Testis (tissue), 3 donors: ENCODE data around the gene CNFN. TPM values are rescaled to one million over a fixed set of nuclear protein-coding genes. Genes with fewer than 3 reads are reported as not detected.

ENCODE experiments used
- DNase-seq: peaks from one replicate; pipeline ENCODE4 v3.0.0-alpha.2; 2019
- H3K27ac ChIP-seq, 2 donors: fragments of 200-600 bp; sonication (generic); one replicate each; pipeline ENCODE4 v1.5.1; 2019
- H3K27me3 ChIP-seq: fragments of 200-600 bp; sonication (generic); one replicate; pipeline ENCODE4 v1.5.1; 2019
- H3K36me3 ChIP-seq: fragments of 200-600 bp; sonication (generic); one replicate; pipeline ENCODE4 v1.5.1; 2017; ENCODE audit warnings: low read depth; ENCODE audit errors: missing control alignments
- H3K4me1 ChIP-seq: fragments of 200-600 bp; sonication (generic); one replicate; pipeline ENCODE4 v1.5.1; 2019
- H3K4me3 ChIP-seq, 2 donors: fragments of 200-600 bp; sonication (generic); one replicate each; pipeline ENCODE4 v1.5.1; 2017 to 2019
- H3K9me3 ChIP-seq: fragments of 200-600 bp; sonication (generic); one replicate; pipeline ENCODE4 v1.5.1; 2017
- POLR2A ChIP-seq: fragments of 450-650 bp; IDR thresholded peaks from one replicate; pipeline ENCODE4 v1.6.1; 2017; ENCODE audit warnings: antibody characterized with exemption, mild to moderate bottlenecking, moderate library complexity
- WGBS, 2 donors: methylation state at CpG; one replicate each; pipeline ENCODE4 v1.1.5; 2018; 5-methylcytosine and 5-hydroxymethylcytosine counted together
- intact Hi-C: fragments of 100-400 bp; cut with DNase I; formaldehyde crosslinking; loops from one replicate; pipeline ENCODE4 v1.15.1; 2023; ENCODE audit warnings: low total_unique reads
- polyA plus RNA-seq: library from polyadenylated mRNA; stranded (reverse); fragments of 350-450 nt; fragmentation: Illumina TruSeq; extraction: RNeasy Lipid Tissue Mini Kit (QIAGEN cat#74804); gene quantifications from one replicate; pipeline ENCODE4 v1.2.3, GENCODE V29; 2014; ENCODE audit warnings: low read depth, low replicate concordance; ENCODE audit not compliant: insufficient read depth
- total RNA-seq, 2 donors: library from RNA; depleted of rRNA; stranded (reverse); fragments of >200 nt; gene quantifications; one replicate each; pipeline ENCODE4 v1.2.3, GENCODE V29; 2016
- TF ChIP-seq, protein P1 (sequence below), 3 experiments: fragments of 450-650 bp in 2 of 3; fragments of 200-600 bp in 1 of 3; sonication (generic) in 1 of 3; IDR thresholded peaks; one replicate each; pipeline ENCODE4 v1.5.1; 2016 to 2019; ENCODE audit warnings: antibody characterized with exemption in 3 of 3, mild to moderate bottlenecking in 2 of 3, moderate library complexity in 1 of 3

CNFN gene
- total and polyA plus RNA-seq, 3 donors from 2014 or later = 1.9 to 5.0 (median 2.2) TPM

DNA sequence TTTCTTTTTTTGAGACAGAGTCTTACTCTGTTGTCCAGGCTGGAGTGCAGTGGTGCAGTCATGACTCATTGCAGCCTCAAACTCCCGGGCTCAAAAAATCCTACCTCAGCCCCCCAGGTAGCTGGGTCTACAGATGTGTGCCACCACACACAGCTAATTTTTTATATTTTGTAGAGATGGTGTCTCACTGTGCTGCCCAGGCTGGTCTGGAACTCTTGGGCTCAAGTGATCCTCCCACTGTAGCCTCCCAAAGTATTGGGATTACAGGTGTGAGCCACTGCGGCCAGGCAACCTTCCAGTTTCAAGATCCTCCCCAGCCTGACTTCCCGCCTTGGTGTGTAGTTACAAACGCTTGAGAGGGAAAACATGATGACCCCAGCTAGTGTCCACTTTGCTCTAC is 22.2 kb downstream of the CNFN start:
- Histone ChIP-seq H3K36me3 (no peaks in the 10 kb centered on the region), H3K4me1 (no peaks in the 10 kb centered on the region), H3K27me3 (no peaks in the 10 kb centered on the region), H3K4me3 (no peak overlapping the region), H3K27ac (no peak overlapping the region), H3K9me3 (no peaks in the 10 kb centered on the region)
- no peak for DNase-seq
- WGBS, 2 donors = 85 to 92% methylated on average over 4 of the region's 4 CpGs
- intact Hi-C loops = no loop called here
- TF ChIP-seq, protein P1, sequence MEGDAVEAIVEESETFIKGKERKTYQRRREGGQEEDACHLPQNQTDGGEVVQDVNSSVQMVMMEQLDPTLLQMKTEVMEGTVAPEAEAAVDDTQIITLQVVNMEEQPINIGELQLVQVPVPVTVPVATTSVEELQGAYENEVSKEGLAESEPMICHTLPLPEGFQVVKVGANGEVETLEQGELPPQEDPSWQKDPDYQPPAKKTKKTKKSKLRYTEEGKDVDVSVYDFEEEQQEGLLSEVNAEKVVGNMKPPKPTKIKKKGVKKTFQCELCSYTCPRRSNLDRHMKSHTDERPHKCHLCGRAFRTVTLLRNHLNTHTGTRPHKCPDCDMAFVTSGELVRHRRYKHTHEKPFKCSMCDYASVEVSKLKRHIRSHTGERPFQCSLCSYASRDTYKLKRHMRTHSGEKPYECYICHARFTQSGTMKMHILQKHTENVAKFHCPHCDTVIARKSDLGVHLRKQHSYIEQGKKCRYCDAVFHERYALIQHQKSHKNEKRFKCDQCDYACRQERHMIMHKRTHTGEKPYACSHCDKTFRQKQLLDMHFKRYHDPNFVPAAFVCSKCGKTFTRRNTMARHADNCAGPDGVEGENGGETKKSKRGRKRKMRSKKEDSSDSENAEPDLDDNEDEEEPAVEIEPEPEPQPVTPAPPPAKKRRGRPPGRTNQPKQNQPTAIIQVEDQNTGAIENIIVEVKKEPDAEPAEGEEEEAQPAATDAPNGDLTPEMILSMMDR (IDR thresholded peaks at IDR 0.05) = no peak
- no peak for TF ChIP-seq POLR2A

DNA sequence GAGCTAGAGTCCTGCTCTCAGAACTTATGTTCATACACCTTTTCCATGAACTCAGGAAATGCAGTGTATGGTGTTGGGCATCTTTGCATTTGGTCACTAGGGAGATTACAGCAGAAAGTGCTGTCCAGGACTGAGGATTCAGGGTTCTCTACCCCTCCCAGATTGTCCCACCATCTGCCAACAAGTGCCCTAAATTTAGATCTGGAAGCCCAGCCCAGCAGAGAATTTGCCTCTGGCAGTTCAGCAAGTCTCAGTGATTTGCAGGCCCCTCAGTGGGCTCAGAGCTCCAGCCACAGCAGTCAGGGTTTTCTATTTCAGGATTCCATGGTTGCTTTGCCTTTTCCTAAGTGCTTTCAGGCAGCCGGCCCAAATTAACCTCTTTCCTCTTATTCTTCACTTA is 23.4 kb downstream of the CNFN start:
- H3K4me3 ChIP-seq = no peak overlapping the region
- TF ChIP-seq, protein P1 (IDR thresholded peaks at IDR 0.05) = no peak
- no peak for TF ChIP-seq POLR2A
- H3K4me1 ChIP-seq = no peaks in the 10 kb centered on the region
- no peaks in the 10 kb centered on the region for H3K27me3 ChIP-seq
- no peaks in the 10 kb centered on the region for H3K9me3 ChIP-seq
- WGBS, 2 donors = 78 to 83% methylated on average over 1 of the region's 1 CpG
- no peak for DNase-seq
- H3K27ac ChIP-seq = no peak overlapping the region
- intact Hi-C loops = no loop called here
- H3K36me3 ChIP-seq = no peaks in the 10 kb centered on the region

DNA sequence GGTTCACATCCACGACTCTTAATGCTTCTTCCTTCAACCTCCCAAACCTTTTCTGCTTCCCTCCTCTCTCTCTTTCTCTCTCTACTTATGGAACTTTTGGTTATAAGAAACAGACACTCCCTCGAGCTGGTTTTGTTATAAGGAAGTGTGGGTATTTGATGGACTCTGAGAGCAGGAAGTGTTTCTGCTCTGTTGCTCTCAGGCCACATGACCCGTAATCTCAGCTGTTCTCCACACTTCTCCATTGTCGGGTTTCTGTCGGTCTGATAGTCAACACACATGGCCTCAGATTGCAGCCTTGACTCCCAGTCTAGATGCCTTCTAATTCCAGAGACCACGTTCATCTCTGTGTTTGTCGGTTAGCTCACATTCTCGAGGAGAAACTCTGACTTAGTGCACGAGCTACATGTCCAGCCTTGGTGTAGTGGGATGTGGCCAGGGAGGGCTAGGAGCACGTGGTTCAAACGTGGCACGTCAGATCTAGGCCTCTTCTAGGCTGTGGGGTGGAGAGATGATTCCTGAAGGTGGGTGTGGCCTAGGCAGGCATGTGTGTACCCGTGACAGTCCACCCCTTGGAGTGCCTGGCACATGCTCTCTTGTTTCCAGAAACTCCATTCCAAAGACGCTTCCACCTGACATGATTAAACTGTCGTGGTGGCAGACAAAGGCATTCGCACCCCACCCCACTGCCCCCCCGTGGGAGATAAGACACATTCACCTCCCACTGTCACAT is 26.3 kb downstream of the CNFN start:
- Histone ChIP-seq H3K9me3 (no peaks in the 10 kb centered on the region), H3K36me3 (no peaks in the 10 kb centered on the region), H3K27ac (no peak overlapping the region), H3K27me3 (no peaks in the 10 kb centered on the region), H3K4me3 (no peak overlapping the region), H3K4me1 (peaks cover 8% of the 10 kb centered on the region)
- TF ChIP-seq POLR2A = no peak
- TF ChIP-seq, protein P1 (IDR thresholded peaks at IDR 0.05) = no peak
- 90 to 92% methylated on average over 16 to 17 of the region's 17 CpGs for WGBS, 2 donors
- intact Hi-C loops = no loop called here
- DNase-seq = no peak

DNA sequence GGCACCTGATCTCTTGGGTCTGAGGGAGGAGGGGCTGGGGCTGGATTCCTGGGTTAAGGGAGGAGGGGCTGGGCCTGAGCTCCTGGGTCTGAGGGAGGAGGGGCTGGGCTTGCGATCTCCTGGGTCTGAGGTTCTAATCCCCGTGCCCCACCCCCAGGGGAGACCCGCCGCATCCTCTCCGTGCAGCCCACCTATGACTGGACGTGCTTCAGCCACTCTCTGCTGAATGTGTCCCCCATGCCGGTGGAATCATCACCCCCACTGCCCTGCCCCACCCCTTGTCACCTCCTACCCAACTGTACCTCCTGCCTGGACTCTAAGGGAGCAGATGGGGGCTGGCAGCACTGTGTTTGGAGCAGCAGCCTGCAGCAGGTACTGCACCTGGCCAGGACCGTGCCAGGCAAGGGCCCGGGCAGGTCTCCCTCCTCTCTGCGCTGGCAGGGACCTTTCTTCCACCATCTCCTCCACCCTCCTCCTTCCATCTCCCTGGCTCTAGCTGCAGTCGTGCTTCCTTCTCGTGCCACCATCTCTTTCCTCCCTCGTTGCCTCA is 27.1 kb downstream of the CNFN start:
- no peak overlapping the region for H3K27ac ChIP-seq

More for the DNA sequence above, 27.1 kb downstream of the CNFN start:
- no peak for TF ChIP-seq POLR2A
- TF ChIP-seq, protein P1 (IDR thresholded peaks at IDR 0.05) = no peak
- WGBS, 2 donors = 91 to 93% methylated on average over 9 to 13 of the region's 13 CpGs
- no peak for DNase-seq
- Histone ChIP-seq H3K36me3 (no peaks in the 10 kb centered on the region), H3K27me3 (no peaks in the 10 kb centered on the region), H3K4me3 (no peak overlapping the region), H3K4me1 (peaks cover 16% of the 10 kb centered on the region), H3K9me3 (no peaks in the 10 kb centered on the region)
- intact Hi-C loops = no loop called here
